SK-N-SH (cell line): Measurements from ENCODE around the gene CYP11A1. TPM values are rescaled to one million over a fixed set of nuclear protein-coding genes. Genes with fewer than 3 reads are reported as not detected.

Experiments
- CTCF ChIA-PET: fragments of 300-600, 350-600 bp; formaldehyde crosslinking; extraction: SDS; loops from one replicate; lab custom pipeline; 2021; lab: Yijun Ruan, JAX
- POLR2A ChIA-PET: fragments of 350-600 bp; sonication (Branson Sonifier 250); formaldehyde crosslinking; extraction: SDS; loops from one replicate; lab custom pipeline; 2020; ENCODE audit warnings: antibody characterized with exemption, inconsistent platforms; lab: Yijun Ruan, JAX
- DNase-seq: peaks from one replicate; pipeline ENCODE4 v3.0.0; 2012
- H2AFZ ChIP-seq: fragments of 200-600 bp; sonication (generic); 2 replicates; pipeline ENCODE4 v1.8.1; 2016; ENCODE audit warnings: antibody characterized with exemption, mild to moderate bottlenecking, low read depth
- H3F3A ChIP-seq: fragments of 200-600 bp; sonication (generic); replicated peaks from 2 replicates; pipeline ENCODE3; 2016; ENCODE audit warnings: antibody characterized with exemption, mild to moderate bottlenecking; ENCODE audit not compliant: insufficient read depth
- H3K27ac ChIP-seq, 2 experiments: fragments of 200-500 bp in 1 of 2; fragments of 200-600 bp in 1 of 2; sonication (Bioruptor generic) in 1 of 2; sonication (generic), shearing (Covaris generic) in 1 of 2; 2 replicates each; pipeline versions ENCODE4 v1.5.1 to v1.6.1; 2014 to 2016; ENCODE audit warnings: low read depth in 2 of 2, inconsistent platforms in 1 of 2, low read length in 1 of 2, mild to moderate bottlenecking in 1 of 2, mixed read lengths in 1 of 2
- H3K27me3 ChIP-seq: fragments of 200-600 bp; sonication (generic), shearing (Covaris generic); 2 replicates; pipeline ENCODE4 v1.6.1; 2016; ENCODE audit warnings: mixed run types; ENCODE audit not compliant: insufficient read depth
- H3K36me3 ChIP-seq, 2 experiments: fragments of 200-500 bp in 1 of 2; fragments of 200-600 bp in 1 of 2; sonication (Bioruptor generic) in 1 of 2; sonication (generic) in 1 of 2; replicated peaks in 1 of 2; 2 replicates each; pipeline versions ENCODE3 to v1.5.1; 2014 to 2016; ENCODE audit warnings: low read length in 1 of 2, mild to moderate bottlenecking in 1 of 2; ENCODE audit not compliant: insufficient read depth in 2 of 2, control insufficient read depth in 1 of 2
- H3K4me1 ChIP-seq, 2 experiments: fragments of 200-500 bp in 1 of 2; fragments of 200-600 bp in 1 of 2; sonication (Bioruptor generic) in 1 of 2; sonication (generic), shearing (Covaris generic) in 1 of 2; 2 replicates each; pipeline versions ENCODE4 v1.5.1 to v1.6.1; 2014 to 2016; ENCODE audit warnings: low read depth in 1 of 2, low read length in 1 of 2, mixed run types in 1 of 2; ENCODE audit not compliant: insufficient read depth in 2 of 2, control insufficient read depth in 1 of 2
- H3K4me2 ChIP-seq: fragments of 200-600 bp; sonication (generic), shearing (Covaris generic); 2 replicates; pipeline ENCODE4 v1.6.1; 2017; ENCODE audit warnings: mixed run types
- H3K4me3 ChIP-seq, 2 experiments: fragments of 200-500 bp in 1 of 2; fragments of 200-600 bp in 1 of 2; sonication (Bioruptor generic) in 1 of 2; sonication (generic), shearing (Covaris generic) in 1 of 2; 2 replicates each; pipeline versions ENCODE4 v1.5.1 to v1.8.1; 2014 to 2016; ENCODE audit warnings: low read depth in 2 of 2, inconsistent platforms in 1 of 2, low read length in 1 of 2, mild to moderate bottlenecking in 1 of 2, mixed read lengths in 1 of 2, moderate library complexity in 1 of 2
- H3K79me2 ChIP-seq: fragments of 200-600 bp; sonication (generic); 2 replicates; pipeline ENCODE4 v1.8.1; 2017; ENCODE audit warnings: mild to moderate bottlenecking; ENCODE audit not compliant: insufficient read depth
- H3K9ac ChIP-seq: fragments of 200-600 bp; sonication (generic); 2 replicates; pipeline ENCODE4 v1.6.1; 2017; ENCODE audit warnings: mixed run types
- H3K9me2 ChIP-seq: fragments of 200-600 bp; sonication (generic); 2 replicates; pipeline ENCODE4 v1.6.1; 2017; ENCODE audit warnings: mixed run types
- H3K9me3 ChIP-seq: fragments of 200-600 bp; sonication (generic); 2 replicates; pipeline ENCODE4 v1.6.1; 2017; ENCODE audit warnings: mixed run types, mild to moderate bottlenecking, moderate library complexity
- H4K20me1 ChIP-seq: fragments of 200-600 bp; sonication (generic); 2 replicates; pipeline ENCODE4 v1.6.1; 2017; ENCODE audit warnings: mild to moderate bottlenecking, mixed run types; ENCODE audit not compliant: insufficient read depth
- CHD2 ChIP-seq: fragments of 150-350 bp; IDR thresholded peaks from 2 replicates; pipeline ENCODE4 v1.6.1; 2018; ENCODE audit warnings: low read length; ENCODE audit not compliant: partially characterized antibody
- CTCF ChIP-seq: fragments of 200-600 bp; sonication (generic); IDR thresholded peaks from 2 replicates; pipeline ENCODE4 v1.6.1; 2017; ENCODE audit warnings: antibody characterized with exemption, mild to moderate bottlenecking, moderate library complexity
- ELF1 ChIP-seq: IDR thresholded peaks from 2 replicates; pipeline ENCODE4 v1.4.0; 2012
- FOSL2 ChIP-seq: IDR thresholded peaks from 2 replicates; pipeline ENCODE4 v1.4.0; 2012; ENCODE audit warnings: low read depth, mild to moderate bottlenecking, moderate library complexity, borderline replicate concordance
- GABPA ChIP-seq: IDR thresholded peaks from 2 replicates; pipeline ENCODE4 v1.4.0; 2012; ENCODE audit warnings: low read depth, mild to moderate bottlenecking
- JUND ChIP-seq: IDR thresholded peaks from 2 replicates; pipeline ENCODE4 v1.4.0; 2012
- MEF2A ChIP-seq: IDR thresholded peaks from 2 replicates; pipeline ENCODE4 v1.4.0; 2012; ENCODE audit warnings: low read depth, borderline replicate concordance
- MXI1 ChIP-seq: IDR thresholded peaks from 2 replicates; pipeline ENCODE4 v1.6.1; 2012; ENCODE audit warnings: mild to moderate bottlenecking, low read depth, low read length, improper control_type of control experiment
- NFIC ChIP-seq: IDR thresholded peaks from 2 replicates; pipeline ENCODE4 v1.4.0; 2012; ENCODE audit warnings: borderline replicate concordance
- REST ChIP-seq: IDR thresholded peaks from 2 replicates; pipeline ENCODE4 v1.6.1; 2012; ENCODE audit warnings: mild to moderate bottlenecking, low read depth, low read length, moderate library complexity
- RFX5 ChIP-seq: IDR thresholded peaks from 2 replicates; pipeline ENCODE4 v1.6.1; 2012; ENCODE audit warnings: mild to moderate bottlenecking, improper control_type of control experiment, low read length
- SIN3A ChIP-seq: IDR thresholded peaks from 2 replicates; pipeline ENCODE4 v1.6.1; 2012; ENCODE audit warnings: low read depth, mild to moderate bottlenecking, low read length, moderate library complexity, borderline replicate concordance
- TCF12 ChIP-seq: IDR thresholded peaks from 2 replicates; pipeline ENCODE4 v1.4.0; 2012
- TEAD4 ChIP-seq: IDR thresholded peaks from 2 replicates; pipeline ENCODE4 v1.4.0; 2012; ENCODE audit warnings: mild to moderate bottlenecking, borderline replicate concordance; ENCODE audit not compliant: insufficient read depth
- YY1 ChIP-seq: IDR thresholded peaks from 2 replicates; pipeline ENCODE4 v1.4.0; 2012; ENCODE audit warnings: low read depth, mild to moderate bottlenecking
- WGBS: methylation state at CpG from one replicate; pipeline ENCODE4 v1.1.6; 2017; ENCODE audit warnings: low lambda C conversion rate; 5-methylcytosine and 5-hydroxymethylcytosine counted together
- polyA plus RNA-seq, 3 experiments: library from polyadenylated mRNA; depleted of rRNA; stranded (reverse); fragments of >200 nt; gene quantifications; 2 replicates each; pipeline ENCODE4 v1.2.3, GENCODE V29; 2012
- TF ChIP-seq, protein P1 (sequence below): IDR thresholded peaks from 2 replicates; pipeline ENCODE4; 2012
- TF ChIP-seq, protein P2 (sequence below): IDR thresholded peaks from 2 replicates; pipeline ENCODE4 v1.4.0; 2012; ENCODE audit warnings: low read depth, borderline replicate concordance

Gene CYP11A1
- 0.08 TPM in 1 of 2 replicates, not detected in the other for polyA plus RNA-seq (2012; rRNA removed)
- polyA plus RNA-seq (2012; cell fraction: cytosol; rRNA removed) = 0.03 TPM in 1 of 2 replicates, not detected in the other
- not detected in 2 replicates for polyA plus RNA-seq (2012; cell fraction: nucleus; rRNA removed)

GRCh38 chr15:74367296-74367854 lies at the start of gene CYP11A1:
Gene CYP11A1 (minus strand): TSS chr15:74367646. CDS start chr15:74367585, 61 bp downstream.
- no peaks in the 10 kb centered on the region for H4K20me1 ChIP-seq
- CTCF ChIA-PET = interaction anchor here (1.3 to 23.8 kb wide), 5 partner anchors 15 to 402 kb away, joined by 4 to 779 read pairs (median 11); partner anchors contain the start of genes SEMA7A and UBL7
- H3K27me3 ChIP-seq = peaks cover 23% of the 10 kb centered on the region; the same call in 1 of the 2 replicates
- H3K4me3 ChIP-seq = no peak within 1 kb of the TSS
- no peaks in the 10 kb centered on the region for H3K9me2 ChIP-seq
- POLR2A ChIA-PET = no interaction called here
- no peaks in the 10 kb centered on the region for H3K36me3 ChIP-seq
- no peak within 1 kb of the TSS for H2AFZ ChIP-seq
- no peaks in the 10 kb centered on the region for H3K9me3 ChIP-seq
- H3K9ac ChIP-seq = no peak within 1 kb of the TSS
- TF ChIP-seq GABPA (no peak), JUND (no peak), RFX5 (no peak), YY1 (no peak), TCF12 (no peak), CTCF (no peak), CHD2 (no peak), FOSL2 (no peak), ELF1 (no peak), MXI1 (no peak), NFIC (no peak), SIN3A (no peak), REST (no peak), MEF2A (no peak), TEAD4 (no peak)
- TF ChIP-seq, protein P1, sequence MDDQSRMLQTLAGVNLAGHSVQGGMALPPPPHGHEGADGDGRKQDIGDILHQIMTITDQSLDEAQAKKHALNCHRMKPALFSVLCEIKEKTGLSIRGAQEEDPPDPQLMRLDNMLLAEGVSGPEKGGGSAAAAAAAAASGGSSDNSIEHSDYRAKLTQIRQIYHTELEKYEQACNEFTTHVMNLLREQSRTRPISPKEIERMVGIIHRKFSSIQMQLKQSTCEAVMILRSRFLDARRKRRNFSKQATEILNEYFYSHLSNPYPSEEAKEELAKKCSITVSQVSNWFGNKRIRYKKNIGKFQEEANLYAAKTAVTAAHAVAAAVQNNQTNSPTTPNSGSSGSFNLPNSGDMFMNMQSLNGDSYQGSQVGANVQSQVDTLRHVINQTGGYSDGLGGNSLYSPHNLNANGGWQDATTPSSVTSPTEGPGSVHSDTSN = no peak
- TF ChIP-seq, protein P2, sequence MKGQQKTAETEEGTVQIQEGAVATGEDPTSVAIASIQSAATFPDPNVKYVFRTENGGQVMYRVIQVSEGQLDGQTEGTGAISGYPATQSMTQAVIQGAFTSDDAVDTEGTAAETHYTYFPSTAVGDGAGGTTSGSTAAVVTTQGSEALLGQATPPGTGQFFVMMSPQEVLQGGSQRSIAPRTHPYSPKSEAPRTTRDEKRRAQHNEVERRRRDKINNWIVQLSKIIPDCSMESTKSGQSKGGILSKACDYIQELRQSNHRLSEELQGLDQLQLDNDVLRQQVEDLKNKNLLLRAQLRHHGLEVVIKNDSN = no peak
- no peaks in the 10 kb centered on the region for H3K79me2 ChIP-seq
- no peaks in the 10 kb centered on the region for H3K4me1 ChIP-seq
- 74% methylated on average over 7 of the region's 12 CpGs for WGBS
- no peaks in the 10 kb centered on the region for H3F3A ChIP-seq
- no peak within 1 kb of the TSS for H3K27ac ChIP-seq
- no peak for DNase-seq
- no peak within 1 kb of the TSS for H3K4me2 ChIP-seq
